ENCODE measurements around the gene ADARB2. TPM values are rescaled to one million over a fixed set of nuclear protein-coding genes. Genes with fewer than 3 reads are reported as not detected.

ADARB2 gene
- total RNA-seq, 2 donors from 2014 or later, result 8.0 to 12.2 TPM

DNA sequence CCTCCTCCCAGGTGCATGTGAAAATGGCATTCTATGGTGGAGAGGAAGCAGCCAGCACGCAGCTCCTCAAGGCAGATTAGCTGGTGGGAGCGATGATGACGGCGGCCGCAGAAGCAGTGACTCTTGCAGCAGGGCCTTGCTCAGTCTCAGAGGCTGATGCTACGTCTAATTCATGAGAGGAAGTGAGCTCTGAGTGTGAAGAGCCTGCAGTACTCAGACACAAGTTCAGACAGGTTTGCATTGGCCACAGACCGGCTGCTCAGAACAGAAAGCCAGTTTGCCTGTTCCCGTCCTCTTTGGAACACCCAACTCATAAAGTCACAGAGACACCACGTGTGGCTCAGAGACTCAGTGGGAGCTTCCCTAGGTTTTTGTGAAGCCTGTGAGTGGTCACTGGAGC lies 136.5 kb downstream of the ADARB2 start:
- no peaks in the 10 kb centered on the region for H3K4me1 ChIP-seq
- H3K9me3 ChIP-seq, result no peaks in the 10 kb centered on the region
- TF ChIP-seq POLR2A (IDR thresholded peaks at IDR 0.05), result no peak
- TF ChIP-seq CTCF (IDR thresholded peaks at IDR 0.05), result no peak
- DNase-seq (no peak), ATAC-seq (no peak)
- H3K27me3 ChIP-seq, result no peaks in the 10 kb centered on the region
- H3K27ac ChIP-seq, result no peak overlapping the region
- no peaks in the 10 kb centered on the region for H3K36me3 ChIP-seq (replicated peaks in 1 of 2; ENCODE audit: insufficient read depth in 1 of 2, low read depth in 2 of 2)
- no peak overlapping the region for H3K4me3 ChIP-seq
- intact Hi-C loops (cut with DNase I), result no loop called here
- 79 to 91% methylated on average over 6 to 9 of the region's 9 CpGs for whole genome bisulfite sequencing, 2 donors

GRCh38 chr10:1598393-1599153 lies 138.8 kb downstream of the ADARB2 start:
- Histone ChIP-seq H3K9me3 (no peaks in the 10 kb centered on the region), H3K27me3 (no peaks in the 10 kb centered on the region), H3K27ac (no peak overlapping the region), H3K36me3 (replicated peaks in 1 of 2; ENCODE audit: insufficient read depth in 1 of 2, low read depth in 2 of 2) (no peaks in the 10 kb centered on the region), H3K4me3 (no peak overlapping the region), H3K4me1 (no peaks in the 10 kb centered on the region)
- intact Hi-C loops (cut with DNase I), result no loop called here
- no peak for TF ChIP-seq CTCF (IDR thresholded peaks at IDR 0.05)
- no peak for TF ChIP-seq POLR2A (IDR thresholded peaks at IDR 0.05)
- ATAC-seq (no peak), DNase-seq (no peak)
- WGBS, 2 donors, result 75 to 79% methylated on average over 12 to 20 of the region's 20 CpGs

GRCh38 chr10:1597370-1598146 lies 139.8 kb downstream of the ADARB2 start:
- intact Hi-C loops (cut with DNase I), result no loop called here
- no peak for TF ChIP-seq POLR2A (IDR thresholded peaks at IDR 0.05)
- TF ChIP-seq CTCF (IDR thresholded peaks at IDR 0.05), result no peak
- WGBS, 2 donors, result 79 to 95% methylated on average over 1 of the region's 1 CpG
- no peak for DNase-seq
- no peak for ATAC-seq
- H3K4me1 ChIP-seq, result no peaks in the 10 kb centered on the region
- H3K4me3 ChIP-seq, result no peak overlapping the region
- no peaks in the 10 kb centered on the region for H3K27me3 ChIP-seq
- no peak overlapping the region for H3K27ac ChIP-seq
- no peaks in the 10 kb centered on the region for H3K36me3 ChIP-seq (replicated peaks in 1 of 2; ENCODE audit: insufficient read depth in 1 of 2, low read depth in 2 of 2)
- no peaks in the 10 kb centered on the region for H3K9me3 ChIP-seq

- DNase-seq (no peak), ATAC-seq (no peak)
- Histone ChIP-seq H3K36me3 (replicated peaks in 1 of 2; ENCODE audit: insufficient read depth in 1 of 2, low read depth in 2 of 2) (no peaks in the 10 kb centered on the region), H3K4me3 (no peak overlapping the region), H3K27me3 (no peaks in the 10 kb centered on the region), H3K4me1 (no peaks in the 10 kb centered on the region), H3K9me3 (no peaks in the 10 kb centered on the region), H3K27ac (no peak overlapping the region)
- 57 to 74% methylated on average over 18 of the region's 18 CpGs for WGBS, 2 donors
- intact Hi-C loops (cut with DNase I), result no loop called here
- TF ChIP-seq CTCF (IDR thresholded peaks at IDR 0.05) (no peak), POLR2A (IDR thresholded peaks at IDR 0.05) (no peak)
Measured at GRCh38 chr10:1596482-1597099, 140.7 kb downstream of the ADARB2 start.
